ENCODE data around the gene CAMSAP2. TPM values are rescaled to one million over a fixed set of nuclear protein-coding genes. Genes with fewer than 3 reads are reported as not detected.

CAMSAP2 gene
- total and polyA plus RNA-seq, 2 of the 4 experiments (the other 2 are of a cell fraction): 8.3 to 29.4 TPM

- Histone ChIP-seq H3K9me1 (ENCODE audit: insufficient read depth, low read length) (no peaks in the 10 kb centered on the region), H2AFZ (replicated peaks; ENCODE audit: low read length, poor library complexity) (no peak overlapping the region), H3K18ac (ENCODE audit: low read depth, low read length) (no peak overlapping the region), H3K4me2 (ENCODE audit: low read depth, low read length) (no peak overlapping the region), H3K36me3 (ENCODE audit: control insufficient read depth, insufficient read depth, low read length) (no peaks in the 10 kb centered on the region), H3K4ac (ENCODE audit: low read depth, low read length) (no peak overlapping the region), H2AK9ac (replicated peaks; ENCODE audit: low read depth, low read length, poor library complexity) (no peak overlapping the region), H3K56ac (ENCODE audit: extremely low read depth, insufficient read depth, low read length) (no peak overlapping the region), H4K8ac (ENCODE audit: low read depth in 2 of 2, low read length in 2 of 2) (no peak overlapping the region), H3K23ac (ENCODE audit: low read depth, low read length) (no peak overlapping the region), H3K4me1 (ENCODE audit: control insufficient read depth, insufficient read depth, low read length) (peaks cover 3% of the 10 kb centered on the region; the same call in 1 of the 2 replicates), H2BK15ac (ENCODE audit: low read depth, low read length) (no peak overlapping the region), H3K4me3 (ENCODE audit: insufficient read depth, low read depth, low read length) (no peak overlapping the region), H3K9ac (ENCODE audit: low read depth, low read length) (no peak overlapping the region), H2BK5ac (ENCODE audit: low read depth, low read length, poor library complexity, severe bottlenecking) (no peak overlapping the region), H3K14ac (replicated peaks; ENCODE audit: low read depth, low read length) (no peak overlapping the region), H4K20me1 (ENCODE audit: insufficient read depth, low read length) (no peaks in the 10 kb centered on the region), H3K9me3 (ENCODE audit: control insufficient read depth, insufficient read depth, low read length) (no peaks in the 10 kb centered on the region), H4K91ac (ENCODE audit: insufficient read depth, low read depth, low read length) (no peak overlapping the region), H2BK20ac (ENCODE audit: low read depth, low read length) (no peak overlapping the region), H4K5ac (ENCODE audit: low read depth, low read length) (no peak overlapping the region), H3K27ac (ENCODE audit: insufficient read depth, low read length) (no peak overlapping the region), H3K27me3 (ENCODE audit: control insufficient read depth, insufficient read depth, low read length) (peaks cover 50% of the 10 kb centered on the region), H2AK5ac (ENCODE audit: low read depth, low read length) (no peak overlapping the region), H3K79me1 (ENCODE audit: low read depth in 1 of 2, low read length in 2 of 2) (no peaks in the 10 kb centered on the region), H2BK120ac (ENCODE audit: low read depth, low read length) (no peak overlapping the region)
- intact Hi-C loops (cut with micrococcal nuclease): loop anchor here (10.0 kb wide), 1 partner anchor 136 kb away; the partner anchor contains the start of gene KIF21B
- WGBS, 2 experiments (ENCODE audit: extremely low coverage in 2 of 2, insufficient read length in 1 of 2): no CpG with 5 or more reads among the region's 7 CpGs
- in situ Hi-C loops (cut with MboI; ENCODE audit: low sequenced_read_pairs): no loop called here
- CTCF ChIA-PET: no interaction called here
- no TSS peak for BruUV-seq (replicated peaks)
- POLR2A ChIA-PET (ENCODE audit: unreplicated experiment): no interaction called here
- dilution Hi-C loops (cut with HindIII; ENCODE audit: low sequenced_read_pairs, unreplicated experiment): no loop called here
- no peak for TF ChIP-seq CHD1 (IDR thresholded peaks at IDR 0.05; ENCODE audit: low read depth, low read length)
- no peak for TF ChIP-seq BHLHE40 (IDR thresholded peaks at IDR 0.05; ENCODE audit: low read depth, low read length)
- no peak for TF ChIP-seq CEBPB (IDR thresholded peaks at IDR 0.05; ENCODE audit: low read depth, low read length)
- no peak for TF ChIP-seq RAD21 (IDR thresholded peaks at IDR 0.05; ENCODE audit: low read length)
- no peak for TF ChIP-seq RCOR1 (IDR thresholded peaks at IDR 0.05; ENCODE audit: insufficient replicate concordance, low read length)
- TF ChIP-seq SMC3 (IDR thresholded peaks at IDR 0.05; ENCODE audit: low read depth, low read length): no peak
- no peak for TF ChIP-seq USF2 (IDR thresholded peaks at IDR 0.05; ENCODE audit: low read depth, low read length)
- no peak for TF ChIP-seq CTCF (conservative IDR thresholded peaks at IDR 0.05; ENCODE audit: low read depth, low read length)
- no peak for TF ChIP-seq FOS (IDR thresholded peaks at IDR 0.05; ENCODE audit: low read depth, low read length)
- no peak for TF ChIP-seq MAFK (IDR thresholded peaks at IDR 0.05; ENCODE audit: low read depth, low read length)
- ATAC-seq (ENCODE audit: low read depth): no peak
- DNase-seq: no peak
Measured at GRCh38 chr1:200888349-200888838, 149.7 kb downstream of the CAMSAP2 start.

All from IMR-90 (cell line).